Activated T-cell treated with anti-CD3 and anti-CD28 coated beads, Interleukin-2, amount 50 U/mL, for 24 hours (primary cell): ENCODE results near the gene CDV3.
A peak's percentile ranks its signal among the peaks of the same experiment; 100 is the strongest.
"Not testable (repeated sequence)": the region's sequence is repeated elsewhere in the genome, so short reads cannot be mapped to it uniquely, and the experiment has no call there.

Experiments used
- DNase-seq: peaks from one replicate; pipeline ENCODE4 v3.0.0-alpha.2; 2020
- H3K27ac Mint-ChIP-seq: 2 replicates; pipeline ENCODE4 v1.8.0; 2020; ENCODE audit warnings: mild to moderate bottlenecking, mixed read lengths
- H3K27me3 Mint-ChIP-seq: 2 replicates; pipeline ENCODE4 v1.8.0; 2020; ENCODE audit warnings: mixed read lengths
- H3K36me3 Mint-ChIP-seq: 2 replicates; pipeline ENCODE4 v1.8.0; 2020; ENCODE audit warnings: low read depth, mixed read lengths
- H3K4me1 Mint-ChIP-seq: 2 replicates; pipeline ENCODE4 v1.8.0; 2020; ENCODE audit warnings: low read depth, mixed read lengths
- H3K4me3 Mint-ChIP-seq: 2 replicates; pipeline ENCODE4 v1.8.0; 2020; ENCODE audit warnings: mild to moderate bottlenecking, moderate library complexity, mixed read lengths
- H3K9me3 Mint-ChIP-seq: 2 replicates; pipeline ENCODE4 v1.8.0; 2020; ENCODE audit warnings: mixed read lengths

The CDV3 gene

DNA sequence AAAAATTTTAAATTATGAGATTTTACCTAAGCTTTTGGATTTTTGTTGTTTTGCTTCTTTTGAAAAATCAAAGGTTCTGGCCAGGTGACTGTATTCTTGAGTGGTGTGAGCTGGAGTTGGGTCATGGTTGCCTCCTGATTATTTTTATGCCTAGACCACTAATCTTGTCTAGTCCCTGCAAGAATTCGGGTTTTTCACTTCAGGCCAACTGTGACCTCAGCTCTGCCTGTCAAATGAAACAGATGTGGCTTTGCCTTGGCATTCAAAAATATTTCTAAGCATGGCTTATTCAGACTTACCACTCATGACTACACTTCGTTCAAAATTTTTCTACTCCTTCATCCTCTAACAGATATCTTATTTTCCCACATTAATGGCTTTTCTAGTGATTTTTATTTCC is 25.4 kb upstream of the CDV3 start:
- no peaks in the 10 kb centered on the region for H3K9me3 Mint-ChIP-seq
- H3K4me1 Mint-ChIP-seq, result no peaks in the 10 kb centered on the region
- no peak for DNase-seq
- no peak overlapping the region for H3K27ac Mint-ChIP-seq
- H3K36me3 Mint-ChIP-seq, result no peaks in the 10 kb centered on the region
- no peak overlapping the region for H3K4me3 Mint-ChIP-seq
- no peaks in the 10 kb centered on the region for H3K27me3 Mint-ChIP-seq

DNA sequence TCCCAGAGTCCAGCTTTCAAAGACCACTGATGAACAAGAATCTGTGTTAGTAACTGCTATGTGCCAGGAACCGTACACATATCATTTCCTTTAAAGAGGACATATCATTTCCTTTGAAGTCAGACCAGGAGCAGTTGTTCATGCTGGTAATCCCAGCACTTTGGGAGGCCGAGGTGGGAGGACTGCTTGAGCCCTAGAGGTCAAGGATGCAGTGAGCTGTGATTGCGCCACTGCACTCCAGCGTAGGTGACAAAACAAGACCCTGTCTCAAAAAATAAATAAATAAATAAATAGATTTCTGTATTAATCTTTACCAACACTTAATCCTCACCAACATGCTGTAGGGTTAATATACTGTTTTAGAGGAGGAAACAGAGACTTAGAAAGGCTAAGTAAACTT is 23.9 kb upstream of the CDV3 start:
- Mint-ChIP-seq H3K27ac (no peak overlapping the region), H3K9me3 (no peaks in the 10 kb centered on the region), H3K27me3 (no peaks in the 10 kb centered on the region), H3K4me1 (no peaks in the 10 kb centered on the region), H3K4me3 (no peak overlapping the region), H3K36me3 (no peaks in the 10 kb centered on the region)
- no peak for DNase-seq

DNA sequence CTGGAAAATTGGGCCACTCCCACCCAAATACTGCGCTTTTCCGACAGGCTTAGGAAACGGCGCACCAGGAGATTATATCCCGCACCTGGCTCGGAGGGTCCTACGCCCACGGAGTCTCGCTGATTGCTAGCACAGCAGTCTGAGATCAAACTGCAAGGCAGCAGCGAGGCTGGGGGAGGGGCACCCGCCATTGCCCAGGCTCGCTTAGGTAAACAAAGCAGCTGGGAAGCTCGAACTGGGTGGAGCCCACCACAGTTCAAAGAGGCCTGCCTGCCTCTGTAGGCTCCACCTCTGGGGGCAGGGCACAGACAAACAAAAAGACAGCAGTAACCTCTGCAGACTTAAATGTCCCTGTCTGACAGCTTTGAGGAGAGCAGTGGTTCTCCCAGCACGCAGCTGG is 21.9 kb upstream of the CDV3 start:
- H3K9me3 Mint-ChIP-seq, DNase-seq, H3K4me3 Mint-ChIP-seq, H3K36me3 Mint-ChIP-seq, H3K27me3 Mint-ChIP-seq, H3K27ac Mint-ChIP-seq, H3K4me1 Mint-ChIP-seq: not testable (repeated sequence)

- Mint-ChIP-seq H3K27me3 (no peaks in the 10 kb centered on the region), H3K36me3 (no peaks in the 10 kb centered on the region), H3K4me1 (no peaks in the 10 kb centered on the region), H3K4me3 (no peak overlapping the region), H3K27ac (no peak overlapping the region), H3K9me3 (peaks cover 3% of the 10 kb centered on the region)
- DNase-seq, result no peak
Observed at GRCh38 chr3:133561679-133562078, 11.8 kb upstream of the CDV3 start.

GRCh38 chr3:133562376-133562775 is 11.1 kb upstream of the CDV3 start:
- Mint-ChIP-seq H3K9me3 (peaks cover 3% of the 10 kb centered on the region), H3K27ac (no peak overlapping the region)

GRCh38 chr3:133563186-133563591 is 10.3 kb upstream of the CDV3 start:
- Mint-ChIP-seq H3K27me3 (no peaks in the 10 kb centered on the region), H3K9me3 (peaks cover 3% of the 10 kb centered on the region), H3K36me3 (no peaks in the 10 kb centered on the region), H3K4me3 (no peak overlapping the region), H3K4me1 (no peaks in the 10 kb centered on the region), H3K27ac (no peak overlapping the region)
- DNase-seq, result no peak

More at GRCh38 chr3:133562376-133562775, 11.1 kb upstream of the CDV3 start:
- H3K36me3 Mint-ChIP-seq, result no peaks in the 10 kb centered on the region
- H3K27me3 Mint-ChIP-seq, result no peaks in the 10 kb centered on the region
- no peak for DNase-seq
- no peak overlapping the region for H3K4me3 Mint-ChIP-seq
- no peaks in the 10 kb centered on the region for H3K4me1 Mint-ChIP-seq

DNA sequence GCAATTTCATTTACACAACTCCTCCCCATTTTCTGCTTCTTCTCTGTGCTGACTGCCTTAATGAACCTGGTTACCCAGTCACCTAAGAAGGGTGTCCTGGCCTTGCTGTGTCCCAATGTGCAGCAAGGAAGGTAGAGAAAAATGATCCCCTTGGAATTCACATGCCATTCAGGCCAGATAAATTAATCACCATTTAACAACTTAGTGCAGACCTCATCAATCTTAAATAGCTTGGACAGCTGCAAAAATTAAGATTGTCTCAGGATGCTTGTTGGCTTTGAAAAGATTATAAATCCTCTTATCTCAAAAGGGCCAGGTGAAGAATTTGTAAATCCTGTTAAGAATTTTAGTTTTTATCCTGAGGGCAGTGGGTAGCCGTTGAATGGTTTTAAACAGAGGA is 9.7 kb upstream of the CDV3 start:
- Mint-ChIP-seq H3K27me3 (no peaks in the 10 kb centered on the region), H3K36me3 (no peaks in the 10 kb centered on the region), H3K27ac (no peak overlapping the region), H3K4me3 (no peak overlapping the region), H3K4me1 (no peaks in the 10 kb centered on the region), H3K9me3 (no peaks in the 10 kb centered on the region)
- no peak for DNase-seq

DNA sequence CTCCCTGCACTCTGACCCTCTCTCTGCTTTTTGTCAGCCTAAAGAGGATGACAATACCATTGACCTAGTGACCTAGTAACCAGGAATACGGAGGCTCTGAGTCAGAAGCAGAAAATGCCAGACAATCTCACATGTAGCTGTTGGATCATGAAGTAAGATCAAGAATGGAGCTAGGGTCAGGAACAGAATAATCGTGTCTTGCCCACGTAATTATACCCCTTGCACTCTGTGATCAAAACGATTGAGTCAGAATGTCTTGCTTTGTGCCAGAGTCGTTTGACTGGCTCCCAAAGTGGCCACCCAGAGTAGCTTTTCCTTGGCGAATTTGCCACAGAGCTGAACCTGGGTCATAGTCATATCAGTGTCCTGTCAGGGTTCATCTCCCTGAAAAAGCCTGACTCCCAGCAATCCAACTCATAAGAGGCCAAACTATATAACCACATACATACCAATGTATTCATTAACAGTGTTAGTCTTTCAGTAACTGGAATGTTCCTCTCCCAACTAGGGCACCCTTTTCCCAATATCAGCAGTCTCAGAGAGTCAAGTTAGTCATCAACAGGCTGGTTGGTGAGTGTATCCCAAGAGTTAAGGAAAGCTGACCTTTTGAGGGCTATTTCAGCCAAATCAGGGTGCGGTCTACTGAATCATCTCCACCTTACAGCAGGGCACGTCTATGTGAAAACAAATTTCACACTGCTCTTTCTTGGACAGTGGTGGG is 5.0 kb upstream of the CDV3 start:
- no peak overlapping the region for H3K27ac Mint-ChIP-seq
- no peaks in the 10 kb centered on the region for H3K27me3 Mint-ChIP-seq
- no peak overlapping the region for H3K4me3 Mint-ChIP-seq
- no peak for DNase-seq
- H3K36me3 Mint-ChIP-seq, result no peaks in the 10 kb centered on the region
- H3K4me1 Mint-ChIP-seq, result peaks cover 29% of the 10 kb centered on the region
- H3K9me3 Mint-ChIP-seq, result no peaks in the 10 kb centered on the region

- H3K36me3 Mint-ChIP-seq, result peaks cover 10% of the 10 kb centered on the region
- no peaks in the 10 kb centered on the region for H3K27me3 Mint-ChIP-seq
- H3K9me3 Mint-ChIP-seq, result no peaks in the 10 kb centered on the region
- H3K4me3 Mint-ChIP-seq, result no peak overlapping the region
- H3K4me1 Mint-ChIP-seq, result peaks cover 30% of the 10 kb centered on the region
- DNase-seq, result no peak
- peak overlapping the region; percentile 77 for H3K27ac Mint-ChIP-seq
Observed at GRCh38 chr3:133570139-133570936, 3.1 kb upstream of the CDV3 start.

GRCh38 chr3:133570937-133571320 is 2.6 kb upstream of the CDV3 start:
- Mint-ChIP-seq H3K4me1 (peaks cover 33% of the 10 kb centered on the region), H3K27ac (peak overlapping the region; percentile 77), H3K9me3 (no peaks in the 10 kb centered on the region), H3K4me3 (no peak overlapping the region), H3K36me3 (peaks cover 16% of the 10 kb centered on the region), H3K27me3 (no peaks in the 10 kb centered on the region)
- DNase-seq, result no peak

GRCh38 chr3:133572158-133573053 is 1.1 kb upstream of the CDV3 start:
- Mint-ChIP-seq H3K27ac (peak overlapping the region; percentile 96), H3K4me3 (peak overlapping the region; percentile 77), H3K27me3 (no peaks in the 10 kb centered on the region), H3K9me3 (no peaks in the 10 kb centered on the region), H3K4me1 (peaks cover 46% of the 10 kb centered on the region), H3K36me3 (peaks cover 31% of the 10 kb centered on the region)
- DNase-seq, result peak; percentile 41

DNA sequence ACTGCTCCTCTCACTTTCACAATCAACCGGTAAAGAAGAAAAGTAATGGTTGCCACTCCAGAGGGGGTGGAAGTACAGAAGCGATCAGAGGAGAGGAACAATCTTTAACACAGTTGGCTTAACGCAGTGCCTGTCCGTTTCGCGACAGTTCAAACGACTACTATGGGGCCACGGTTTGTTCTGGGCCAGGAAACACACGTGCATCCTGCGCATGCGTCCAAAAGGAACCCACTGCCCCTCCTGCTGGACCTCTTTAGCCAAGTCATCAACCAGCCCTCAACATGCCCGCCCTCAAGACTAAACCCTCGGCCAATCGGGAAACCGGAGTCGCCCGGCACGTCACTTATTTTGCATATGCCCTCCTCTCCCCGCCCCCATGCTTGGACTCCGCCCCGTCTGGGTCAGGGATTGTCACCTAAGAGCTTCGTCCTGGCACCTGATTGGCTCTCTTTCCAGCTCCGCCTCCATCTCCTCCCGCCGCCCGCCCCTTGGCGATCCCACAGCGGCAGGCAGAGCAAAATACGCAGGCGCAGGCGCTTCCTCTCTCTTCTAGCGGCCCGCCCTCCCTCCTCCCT is 345 bp upstream of the CDV3 start:
- H3K27ac Mint-ChIP-seq, result peak overlapping the region; percentile 96
- peaks cover 38% of the 10 kb centered on the region for H3K36me3 Mint-ChIP-seq
- H3K4me1 Mint-ChIP-seq, result peaks cover 53% of the 10 kb centered on the region
- peak overlapping the region; percentile 77 for H3K4me3 Mint-ChIP-seq
- DNase-seq, result peak; percentile 100
- H3K27me3 Mint-ChIP-seq, result no peaks in the 10 kb centered on the region
- no peaks in the 10 kb centered on the region for H3K9me3 Mint-ChIP-seq

- Mint-ChIP-seq H3K9me3 (no peaks in the 10 kb centered on the region), H3K27me3 (no peaks in the 10 kb centered on the region), H3K36me3 (peaks cover 50% of the 10 kb centered on the region), H3K4me3 (peak overlapping the region; percentile 91), H3K4me1 (peaks cover 65% of the 10 kb centered on the region), H3K27ac (peak overlapping the region; percentile 96)
- peak; percentile 88 for DNase-seq
Observed at GRCh38 chr3:133574260-133574881, 885 bp downstream of the CDV3 start.

DNA sequence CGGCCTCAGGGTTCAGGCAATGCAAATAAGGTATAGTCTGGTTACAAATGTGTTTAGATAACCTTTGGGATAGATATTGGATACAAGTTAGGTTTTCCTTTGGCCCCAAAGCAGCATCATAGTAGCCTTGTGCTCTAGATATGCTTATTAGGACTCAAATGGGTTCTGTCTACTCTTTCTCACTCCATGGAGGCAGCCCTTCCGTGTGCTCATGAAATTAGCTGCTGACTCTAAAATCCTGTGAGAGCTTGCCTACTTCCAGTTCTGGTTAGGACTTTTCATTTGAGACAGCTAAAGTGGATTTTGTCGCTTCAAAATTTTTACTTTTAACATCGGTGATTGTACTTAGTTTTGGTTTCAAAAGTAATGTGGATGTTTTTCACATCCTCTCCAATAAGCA is 1.6 kb downstream of the CDV3 start:
- no peak for DNase-seq
- Mint-ChIP-seq H3K27ac (peak overlapping the region; percentile 96), H3K9me3 (no peaks in the 10 kb centered on the region), H3K4me3 (peak overlapping the region; percentile 91), H3K36me3 (peaks cover 56% of the 10 kb centered on the region), H3K27me3 (no peaks in the 10 kb centered on the region), H3K4me1 (peaks cover 65% of the 10 kb centered on the region)
